Thyroid gland (tissue), 4 donors: ENCODE results near the gene PIGR. TPM values are rescaled to one million over a fixed set of nuclear protein-coding genes. Genes with fewer than 3 reads are reported as not detected.

Experiments used
- DNase-seq, 2 donors: peaks; one replicate each; pipeline ENCODE4 v3.0.0-alpha.2; 2019
- H3K27ac ChIP-seq, 3 donors: fragments of 200-600 bp; sonication (generic); 1 replicate in 2 of 3; 2 replicates in 1 of 3; pipeline ENCODE4 v1.5.1; 2016 to 2019; ENCODE audit warnings: mild to moderate bottlenecking in 1 of 3, moderate library complexity in 1 of 3
- H3K27me3 ChIP-seq: fragments of 200-600 bp; sonication (generic); one replicate; pipeline ENCODE4 v1.5.1; 2019
- H3K36me3 ChIP-seq, 2 donors: fragments of 200-600 bp; sonication (generic); one replicate each; pipeline ENCODE4 v1.5.1; 2016 to 2019
- H3K4me1 ChIP-seq, 2 donors: fragments of 200-600 bp; sonication (generic); one replicate each; pipeline ENCODE4 v1.5.1; 2017 to 2019
- H3K4me3 ChIP-seq, 3 donors: fragments of 200-600 bp; sonication (generic); replicated peaks in 1 of 3; 1 replicate in 2 of 3; 2 replicates in 1 of 3; pipeline ENCODE4 v1.5.1; 2016; ENCODE audit warnings: mild to moderate bottlenecking in 1 of 3
- H3K9me3 ChIP-seq: fragments of 200-600 bp; sonication (generic); one replicate; pipeline ENCODE4 v1.5.1; 2017
- CTCF ChIP-seq, 6 experiments: fragments of 200-600 bp in 3 of 6; fragments of 450-650 bp in 3 of 6; sonication (generic) in 3 of 6; IDR thresholded peaks; one replicate each; pipeline ENCODE4 v1.5.1; 2016 to 2019; ENCODE audit warnings: antibody characterized with exemption in 6 of 6, mild to moderate bottlenecking in 2 of 6, inconsistent platforms in 1 of 6, moderate library complexity in 1 of 6
- POLR2A ChIP-seq, 2 donors: fragments of 450-650 bp; IDR thresholded peaks; one replicate each; pipeline ENCODE4 v1.6.1; 2017; ENCODE audit warnings: antibody characterized with exemption in 2 of 2, mild to moderate bottlenecking in 2 of 2, moderate library complexity in 1 of 2
- WGBS, 2 donors: methylation state at CpG; one replicate each; pipeline ENCODE4 v1.1.5; 2017; 5-methylcytosine and 5-hydroxymethylcytosine counted together
- intact Hi-C: fragments of 100-400 bp; cut with DNase I; formaldehyde crosslinking; loops from one replicate; pipeline ENCODE4 v1.15.1; 2023
- total RNA-seq, 4 donors: library from RNA; depleted of rRNA; stranded (reverse); fragments of >200 nt; gene quantifications; one replicate each; pipeline ENCODE4 v1.2.3, GENCODE V29; 2016

PIGR gene
- total RNA-seq, 4 donors from 2014 or later = 0.11 to 1.2 (median 0.75) TPM; not detected in 1

GRCh38 chr1:206882555-206882954 is 63.7 kb downstream of the PIGR start:
- Histone ChIP-seq H3K36me3 (no peaks in the 10 kb centered on the region), H3K27ac (no peak overlapping the region), H3K4me1 (peaks cover 0 to 5% of the 10 kb centered on the region in 2 donors), H3K9me3 (no peaks in the 10 kb centered on the region), H3K27me3 (no peaks in the 10 kb centered on the region), H3K4me3 (no peak overlapping the region)
- intact Hi-C loops = no loop called here
- 77 to 78% methylated on average over 3 of the region's 3 CpGs for WGBS, 2 donors
- no peak for DNase-seq
- no peak for TF ChIP-seq CTCF (IDR thresholded peaks at IDR 0.05)

- 81 to 85% methylated on average over 3 of the region's 3 CpGs for WGBS, 2 donors
- no peak for DNase-seq
- no peak for TF ChIP-seq CTCF (IDR thresholded peaks at IDR 0.05)
- no peak for TF ChIP-seq POLR2A (IDR thresholded peaks at IDR 0.05)
- Histone ChIP-seq H3K4me3 (no peak overlapping the region), H3K9me3 (no peaks in the 10 kb centered on the region), H3K4me1 (no peaks in the 10 kb centered on the region), H3K27ac (no peak overlapping the region), H3K36me3 (no peaks in the 10 kb centered on the region), H3K27me3 (no peaks in the 10 kb centered on the region)
- intact Hi-C loops = no loop called here
These were observed 66.0 kb downstream of the PIGR start for GRCh38 chr1:206880314-206880713.

Other genes with a start within 250 kb of the PIGR start
- gene IL19, start 175.7 kb downstream of the PIGR start, total RNA-seq = not detected
- 1 to 10 TPM in 3 of 4 donors, under 1 TPM in 1; 0.34 to 2.3 (median 1.6) TPM for gene IL10, start 174.0 kb downstream of the PIGR start, total RNA-seq
- gene IL20, start 80.8 kb downstream of the PIGR start, total RNA-seq = not detected
- gene IL24, start 49.0 kb downstream of the PIGR start, total RNA-seq = not detected
- 1 to 10 TPM; 1.2 to 5.2 (median 3.0) TPM for gene FCMR, start 24.5 kb downstream of the PIGR start, total RNA-seq
- gene FCAMR, start 24.0 kb upstream of the PIGR start, total RNA-seq = not detected
- gene C1orf116, start 86.3 kb upstream of the PIGR start, total RNA-seq = 10 to 100 TPM in 3 of 4 donors, 1 to 10 TPM in 1; 7.1 to 24.6 (median 13.3) TPM
- gene YOD1, start 104.7 kb upstream of the PIGR start, total RNA-seq = 10 to 100 TPM; 11.6 to 17.7 (median 13.5) TPM
- gene PFKFB2, start 106.8 kb upstream of the PIGR start, total RNA-seq = 100 to 1,000 TPM in 2 of 4 donors, 10 to 100 TPM in 2; 87.7 to 191 (median 110) TPM
- not detected for gene C4BPB, start 142.4 kb upstream of the PIGR start, total RNA-seq
- gene C4BPA, start 157.8 kb upstream of the PIGR start, total RNA-seq = not detected